BE2C (cell line): ENCODE data around the gene COMT.

Experiments
- DNase-seq: peaks from one replicate; pipeline ENCODE4 v3.0.0-alpha.2; 2020
- H3K27me3 ChIP-seq: fragments of 250-450 bp; sonication (Bioruptor Pico); 2 replicates; pipeline ENCODE4 v1.5.1; 2020; ENCODE audit warnings: mild to moderate bottlenecking
- H3K36me3 ChIP-seq: fragments of 250-450 bp; sonication (Bioruptor Pico); 2 replicates; pipeline ENCODE4 v1.5.1; 2020; ENCODE audit warnings: mild to moderate bottlenecking
- H3K4me1 ChIP-seq: fragments of 250-450 bp; sonication (Bioruptor Pico); 2 replicates; pipeline ENCODE4 v1.5.1; 2020
- H3K4me3 ChIP-seq: 2 replicates; pipeline ENCODE4 v1.5.1; 2011; ENCODE audit warnings: low read depth, low read length
- H3K9me3 ChIP-seq: fragments of 250-450 bp; sonication (Bioruptor Pico); 2 replicates; pipeline ENCODE4 v1.5.1; 2020
- TF ChIP-seq, protein P1 (sequence below): IDR thresholded peaks from 2 replicates; pipeline ENCODE4 v1.5.1; 2012; ENCODE audit warnings: mild to moderate bottlenecking, low read depth, low read length

COMT gene

DNA sequence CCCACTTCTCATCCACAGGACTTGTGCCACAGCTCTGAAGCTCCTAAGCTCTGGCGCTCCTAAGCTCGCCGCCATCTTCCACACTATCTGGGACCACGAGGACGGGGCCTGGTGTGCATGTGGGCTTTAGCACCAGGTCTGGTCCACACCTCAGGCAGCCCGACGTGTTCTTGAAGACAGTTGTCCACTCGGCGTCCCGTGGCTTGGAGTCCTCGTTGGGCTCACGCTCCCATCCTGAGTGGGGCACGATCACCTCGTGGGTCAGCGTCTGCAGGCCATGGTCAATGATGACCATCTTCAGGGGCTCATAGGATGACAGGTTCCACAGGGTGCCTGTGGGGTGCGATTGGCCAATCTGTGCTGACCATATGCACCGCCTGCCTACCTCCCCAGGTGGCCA is 37.2 kb downstream of the COMT start:
- Histone ChIP-seq H3K27me3 (no peaks in the 10 kb centered on the region), H3K4me1 (peaks cover 29% of the 10 kb centered on the region), H3K9me3 (no peaks in the 10 kb centered on the region), H3K4me3 (no peak overlapping the region), H3K36me3 (peaks cover 97% of the 10 kb centered on the region)
- no peak for DNase-seq
- TF ChIP-seq, protein P1, sequence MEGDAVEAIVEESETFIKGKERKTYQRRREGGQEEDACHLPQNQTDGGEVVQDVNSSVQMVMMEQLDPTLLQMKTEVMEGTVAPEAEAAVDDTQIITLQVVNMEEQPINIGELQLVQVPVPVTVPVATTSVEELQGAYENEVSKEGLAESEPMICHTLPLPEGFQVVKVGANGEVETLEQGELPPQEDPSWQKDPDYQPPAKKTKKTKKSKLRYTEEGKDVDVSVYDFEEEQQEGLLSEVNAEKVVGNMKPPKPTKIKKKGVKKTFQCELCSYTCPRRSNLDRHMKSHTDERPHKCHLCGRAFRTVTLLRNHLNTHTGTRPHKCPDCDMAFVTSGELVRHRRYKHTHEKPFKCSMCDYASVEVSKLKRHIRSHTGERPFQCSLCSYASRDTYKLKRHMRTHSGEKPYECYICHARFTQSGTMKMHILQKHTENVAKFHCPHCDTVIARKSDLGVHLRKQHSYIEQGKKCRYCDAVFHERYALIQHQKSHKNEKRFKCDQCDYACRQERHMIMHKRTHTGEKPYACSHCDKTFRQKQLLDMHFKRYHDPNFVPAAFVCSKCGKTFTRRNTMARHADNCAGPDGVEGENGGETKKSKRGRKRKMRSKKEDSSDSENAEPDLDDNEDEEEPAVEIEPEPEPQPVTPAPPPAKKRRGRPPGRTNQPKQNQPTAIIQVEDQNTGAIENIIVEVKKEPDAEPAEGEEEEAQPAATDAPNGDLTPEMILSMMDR = no peak

DNA sequence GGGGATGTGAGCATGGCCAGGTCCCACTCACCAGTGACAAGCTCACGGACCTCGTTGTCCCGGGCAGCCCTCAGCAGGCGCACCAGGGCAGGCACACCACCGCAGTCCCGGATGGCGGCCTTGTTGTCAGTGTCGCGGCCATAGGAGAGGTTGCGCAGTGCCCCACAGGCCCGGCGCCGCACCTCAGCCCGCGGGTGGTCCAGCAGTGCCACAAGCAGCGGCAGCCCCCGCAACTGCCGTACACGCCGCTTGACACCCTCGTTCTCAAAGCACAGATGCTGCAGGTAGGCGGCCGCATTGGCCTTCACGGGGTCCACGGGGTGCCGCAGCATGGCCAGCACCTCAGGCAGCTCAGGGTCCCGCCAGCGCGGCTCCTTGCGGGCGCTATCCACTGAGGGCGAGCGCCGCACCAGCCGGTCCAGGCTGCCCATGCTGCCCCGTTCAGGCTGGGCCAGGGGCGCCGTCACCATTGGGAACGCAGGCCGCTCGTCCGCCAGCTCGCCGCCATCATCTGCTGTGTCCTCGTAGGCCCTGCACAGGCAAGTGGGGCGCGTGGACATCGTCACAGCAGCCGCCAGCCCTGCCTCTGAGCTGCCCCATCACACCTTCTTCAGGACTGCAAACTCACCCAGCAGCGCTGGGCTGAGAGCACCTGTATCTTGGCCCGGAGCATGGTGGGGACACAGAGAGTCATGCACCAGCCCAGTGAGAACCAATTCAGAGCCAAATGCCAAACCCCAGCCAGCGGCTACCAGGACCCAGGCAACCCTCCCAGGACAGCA is 38.3 kb downstream of the COMT start:
- Histone ChIP-seq H3K4me3 (no peak overlapping the region), H3K36me3 (peaks cover 96% of the 10 kb centered on the region), H3K9me3 (no peaks in the 10 kb centered on the region), H3K27me3 (no peaks in the 10 kb centered on the region), H3K4me1 (peaks cover 33% of the 10 kb centered on the region)
- TF ChIP-seq, protein P1 = no peak
- no peak for DNase-seq

DNA sequence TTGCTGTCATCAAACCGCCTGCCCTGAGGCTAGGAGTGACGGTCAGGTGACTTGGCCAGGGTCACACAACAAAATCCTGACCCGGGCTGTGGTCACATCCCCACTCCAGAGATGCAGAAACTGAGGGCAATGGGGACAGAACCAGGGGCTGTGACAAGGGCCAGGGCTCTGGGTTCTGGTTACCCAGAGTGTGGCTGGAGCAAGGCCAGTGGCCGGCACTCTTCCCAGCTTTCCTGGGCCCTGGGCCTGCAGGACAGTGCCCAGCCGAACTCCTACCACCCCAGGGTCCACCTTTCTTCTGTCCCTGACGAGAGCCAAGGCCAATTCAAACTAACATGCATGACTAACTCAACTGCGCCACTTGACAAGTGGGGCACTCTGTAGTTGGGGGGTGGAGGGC is 39.2 kb downstream of the COMT start:
- peaks cover 89% of the 10 kb centered on the region for H3K36me3 ChIP-seq
- peaks cover 33% of the 10 kb centered on the region for H3K4me1 ChIP-seq
- no peaks in the 10 kb centered on the region for H3K9me3 ChIP-seq
- TF ChIP-seq, protein P1 = no peak
- no peak for DNase-seq
- no peak overlapping the region for H3K4me3 ChIP-seq
- H3K27me3 ChIP-seq = no peaks in the 10 kb centered on the region

DNA sequence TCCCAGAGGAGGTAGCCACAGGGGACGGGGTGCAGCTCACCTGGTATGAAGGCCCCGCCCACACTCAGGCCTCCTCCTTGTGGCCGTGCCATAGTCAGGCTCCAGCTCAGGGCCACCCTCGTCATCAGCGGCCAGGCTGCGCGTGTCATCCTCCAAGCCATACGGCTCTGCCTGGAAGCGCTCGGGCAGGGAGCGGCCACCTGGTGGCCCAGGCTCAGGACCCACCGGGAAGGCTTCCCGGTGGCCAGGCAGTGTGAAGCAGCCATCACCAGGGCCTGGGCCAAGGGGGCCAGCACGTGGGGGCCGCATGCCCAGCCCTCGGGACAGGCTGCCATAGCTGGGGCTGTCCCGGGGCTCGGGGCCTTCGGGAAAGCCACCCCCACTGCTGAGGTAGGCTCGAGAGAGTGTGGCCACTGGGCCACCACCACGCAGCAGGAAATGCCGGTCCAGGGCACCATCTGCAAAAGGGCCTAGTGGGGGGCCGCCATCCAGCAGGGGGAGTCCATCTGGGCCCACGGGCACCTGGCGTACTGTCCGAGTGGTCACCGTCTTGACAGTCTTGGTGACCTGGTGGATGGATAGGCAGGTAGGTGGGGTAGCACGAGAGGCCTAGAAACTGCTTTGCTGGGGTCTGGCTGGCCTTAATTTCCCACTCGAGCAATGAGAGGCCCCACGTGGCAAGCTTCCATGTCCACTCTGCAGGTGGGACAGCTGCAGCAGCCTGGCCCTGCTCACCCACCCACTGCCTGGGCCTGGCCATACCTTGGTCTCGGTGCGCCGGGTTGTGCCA is 39.8 kb downstream of the COMT start:
- DNase-seq = peak; percentile 20
- Histone ChIP-seq H3K36me3 (peaks cover 83% of the 10 kb centered on the region), H3K4me3 (no peak overlapping the region), H3K4me1 (peaks cover 29% of the 10 kb centered on the region), H3K9me3 (no peaks in the 10 kb centered on the region), H3K27me3 (no peaks in the 10 kb centered on the region)
- TF ChIP-seq, protein P1 = no peak

GRCh38 chr22:19981961-19982920 is 40.7 kb downstream of the COMT start:
- H3K9me3 ChIP-seq = no peaks in the 10 kb centered on the region
- TF ChIP-seq, protein P1 = no peak
- H3K36me3 ChIP-seq = peaks cover 74% of the 10 kb centered on the region
- no peaks in the 10 kb centered on the region for H3K27me3 ChIP-seq
- DNase-seq = peak; percentile 10
- H3K4me3 ChIP-seq = no peak overlapping the region
- peaks cover 27% of the 10 kb centered on the region for H3K4me1 ChIP-seq
